ENCODE measurements around the gene GLTPD2. TPM values are rescaled to one million over a fixed set of nuclear protein-coding genes. Genes with fewer than 3 reads are reported as not detected.

Gene GLTPD2
- total and polyA plus RNA-seq, 12 donors, result 0.25 TPM; not detected in 11

DNA sequence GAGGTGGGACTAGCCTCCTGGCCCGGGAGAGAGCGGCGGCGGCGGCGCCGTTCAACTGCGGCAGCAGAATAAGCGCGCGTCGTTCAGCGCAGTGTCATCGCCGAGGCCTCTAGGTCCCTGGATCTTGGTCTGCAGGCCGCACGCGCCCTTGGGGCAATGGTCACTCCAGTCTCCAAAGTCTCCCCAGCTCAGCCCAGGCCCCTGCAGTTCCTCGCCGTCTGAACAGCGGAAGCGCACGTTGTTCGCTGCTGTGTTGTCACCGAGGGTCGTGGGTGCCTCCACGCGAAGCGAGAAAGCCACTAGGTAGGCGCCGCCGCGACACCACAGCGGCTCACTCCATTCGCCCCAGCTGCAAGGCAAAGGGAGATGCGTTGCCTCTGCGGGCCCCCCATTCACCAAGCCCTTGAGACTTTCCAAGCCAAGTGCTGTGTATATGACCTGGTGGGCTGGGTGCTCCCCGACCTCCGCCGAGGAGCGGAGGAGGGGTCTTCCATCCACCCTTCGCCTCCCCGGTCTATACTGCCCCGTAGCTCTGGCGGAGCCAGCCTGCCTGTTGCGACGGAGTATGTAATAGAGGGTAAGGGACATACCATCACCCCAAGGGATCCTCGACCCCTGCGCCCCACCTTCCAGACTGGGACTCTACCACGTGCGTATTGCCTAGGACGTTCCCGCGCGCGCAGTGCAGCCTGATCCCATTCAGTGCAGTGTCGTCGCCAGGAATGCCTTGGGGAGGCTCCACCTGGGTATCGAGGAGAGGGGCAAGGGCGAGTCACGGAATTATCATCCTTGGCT lies 3.3 kb upstream of the GLTPD2 start:
- H3K4me3 ChIP-seq, result peak overlapping the region in 9 of 10 donors; percentile 23 to 55 (median 40)
- intact Hi-C loops (cut with DNase I), result loop anchor here in 9 of 10 donors (2.0 to 10.0 kb wide), 7 partner anchors 43 to 117 kb away; partner anchors contain the start of genes MED11 (in 6 of the 9), ARRB2 (in 2 of the 9), CXCL16 (in 2 of the 9) and ZMYND15 (in 2 of the 9)
- peak overlapping the region in 4 of 10 donors; percentile 41 to 50 (median 43) for H3K27ac ChIP-seq
- ATAC-seq (no peak), DNase-seq (no peak)
- no peaks in the 10 kb centered on the region for H3K9me3 ChIP-seq
- 9 to 11% methylated on average over 61 of the region's 61 CpGs for WGBS, 2 donors
- TF ChIP-seq, protein P1, sequence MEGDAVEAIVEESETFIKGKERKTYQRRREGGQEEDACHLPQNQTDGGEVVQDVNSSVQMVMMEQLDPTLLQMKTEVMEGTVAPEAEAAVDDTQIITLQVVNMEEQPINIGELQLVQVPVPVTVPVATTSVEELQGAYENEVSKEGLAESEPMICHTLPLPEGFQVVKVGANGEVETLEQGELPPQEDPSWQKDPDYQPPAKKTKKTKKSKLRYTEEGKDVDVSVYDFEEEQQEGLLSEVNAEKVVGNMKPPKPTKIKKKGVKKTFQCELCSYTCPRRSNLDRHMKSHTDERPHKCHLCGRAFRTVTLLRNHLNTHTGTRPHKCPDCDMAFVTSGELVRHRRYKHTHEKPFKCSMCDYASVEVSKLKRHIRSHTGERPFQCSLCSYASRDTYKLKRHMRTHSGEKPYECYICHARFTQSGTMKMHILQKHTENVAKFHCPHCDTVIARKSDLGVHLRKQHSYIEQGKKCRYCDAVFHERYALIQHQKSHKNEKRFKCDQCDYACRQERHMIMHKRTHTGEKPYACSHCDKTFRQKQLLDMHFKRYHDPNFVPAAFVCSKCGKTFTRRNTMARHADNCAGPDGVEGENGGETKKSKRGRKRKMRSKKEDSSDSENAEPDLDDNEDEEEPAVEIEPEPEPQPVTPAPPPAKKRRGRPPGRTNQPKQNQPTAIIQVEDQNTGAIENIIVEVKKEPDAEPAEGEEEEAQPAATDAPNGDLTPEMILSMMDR (IDR thresholded peaks at IDR 0.05), result no peak
- no peaks in the 10 kb centered on the region for H3K36me3 ChIP-seq
- peaks cover 16 to 46% (median 44%) of the 10 kb centered on the region in 9 donors for H3K4me1 ChIP-seq
- peaks cover 0 to 85% (median 54%) of the 10 kb centered on the region in 7 donors for H3K27me3 ChIP-seq

DNA sequence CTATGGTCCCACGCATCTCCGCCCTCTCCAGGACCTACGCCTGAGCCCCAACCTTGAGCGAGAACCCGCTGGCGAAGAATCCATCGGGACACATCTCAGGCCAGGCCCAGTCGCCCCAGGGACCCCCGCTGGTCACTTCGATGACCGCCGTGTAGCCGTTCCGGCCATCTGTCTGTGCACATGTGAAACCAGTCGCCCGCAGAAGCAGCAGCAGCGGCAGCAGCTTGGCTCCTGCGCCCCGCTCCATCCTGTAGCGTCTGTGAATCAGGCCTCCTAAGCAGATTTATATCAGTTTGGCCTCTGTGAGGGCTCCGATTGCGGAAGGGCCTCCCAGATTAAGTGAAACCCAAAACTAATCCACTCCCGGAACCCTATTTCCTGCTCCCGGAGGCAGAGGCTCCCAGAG lies 2.7 kb upstream of the GLTPD2 start, which contains the start of gene VMO1:
VMO1 (minus strand) TSS at position 259 of the 406 bp plus-strand sequence; CDS start at position 247, 12 bp downstream.
- Histone ChIP-seq H3K9me3 (no peaks in the 10 kb centered on the region), H3K36me3 (no peaks in the 10 kb centered on the region), H3K4me1 (peaks cover 16 to 50% (median 44%) of the 10 kb centered on the region in 9 donors), H3K27ac (peak within 1 kb of the TSS in 5 of 10 donors; percentile 10 to 50 (median 42)), H3K27me3 (peaks cover 0 to 79% (median 48%) of the 10 kb centered on the region in 7 donors), H3K4me3 (peak within 1 kb of the TSS in 9 of 10 donors; percentile 23 to 55 (median 40))
- ATAC-seq (peak in 4 of 8 donors; percentile 12 to 24 (median 18)), DNase-seq (peak in 1 of 2 donors; percentile 32)
- TF ChIP-seq, protein P1 (IDR thresholded peaks at IDR 0.05), result no peak
- intact Hi-C loops (cut with DNase I), result loop anchor here in 9 of 10 donors (2.0 to 10.0 kb wide), 7 partner anchors 44 to 116 kb away; partner anchors contain the start of genes MED11 (in 6 of the 9), ARRB2 (in 2 of the 9), CXCL16 (in 2 of the 9) and ZMYND15 (in 2 of the 9)
- 3 to 5% methylated on average over 24 of the region's 24 CpGs for WGBS, 2 donors

DNA sequence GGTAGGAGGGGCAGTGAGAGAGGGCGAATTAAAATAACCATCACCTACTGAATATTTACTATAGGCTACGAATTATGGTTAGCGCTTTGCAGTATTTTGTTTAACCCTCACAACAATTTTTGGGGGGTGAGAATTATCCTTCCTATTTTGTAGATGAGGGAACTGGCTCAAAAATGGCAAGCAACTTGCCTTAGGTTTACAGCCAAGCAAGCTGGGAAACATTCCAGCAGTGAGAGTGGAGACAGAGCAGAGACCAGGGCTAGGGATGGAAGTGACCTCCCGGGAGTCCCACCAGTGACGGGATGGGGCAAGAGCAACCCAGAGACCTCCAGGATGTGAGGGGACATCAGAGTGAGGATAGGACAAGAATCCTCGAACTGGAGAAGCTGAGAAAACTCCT lies 2.2 kb upstream of the GLTPD2 start:
- Histone ChIP-seq H3K27me3 (peaks cover 0 to 75% (median 44%) of the 10 kb centered on the region in 7 donors), H3K36me3 (no peaks in the 10 kb centered on the region), H3K9me3 (no peaks in the 10 kb centered on the region), H3K4me3 (peak overlapping the region in 9 of 10 donors; percentile 23 to 55 (median 40)), H3K4me1 (peaks cover 16 to 50% (median 44%) of the 10 kb centered on the region in 9 donors), H3K27ac (peak overlapping the region in 5 of 10 donors; percentile 10 to 50 (median 42))
- TF ChIP-seq, protein P1 (IDR thresholded peaks at IDR 0.05), result no peak
- WGBS, 2 donors, result 5 to 8% methylated on average over 6 of the region's 6 CpGs
- peak in 1 of 2 donors; percentile 46 for DNase-seq
- ATAC-seq, result no peak
- intact Hi-C loops (cut with DNase I), result loop anchor here in 9 of 10 donors (2.0 to 10.0 kb wide), 7 partner anchors 44 to 116 kb away; partner anchors contain the start of genes MED11 (in 6 of the 9), ARRB2 (in 2 of the 9), CXCL16 (in 2 of the 9) and ZMYND15 (in 2 of the 9)

All from heart right ventricle (tissue), 16 donors.